Activated T-cell treated with anti-CD3 and anti-CD28 coated beads, Interleukin-2, amount 50 U/mL, for 24 hours (primary cell): ENCODE results near the gene TPT1.
A peak's percentile ranks its signal among the peaks of the same experiment; 100 is the strongest.

ENCODE experiments used
- DNase-seq: peaks from one replicate; pipeline ENCODE4 v3.0.0-alpha.2; 2020
- H3K27ac Mint-ChIP-seq: 2 replicates; pipeline ENCODE4 v1.8.0; 2020; ENCODE audit warnings: mild to moderate bottlenecking, mixed read lengths
- H3K27me3 Mint-ChIP-seq: 2 replicates; pipeline ENCODE4 v1.8.0; 2020; ENCODE audit warnings: mixed read lengths
- H3K36me3 Mint-ChIP-seq: 2 replicates; pipeline ENCODE4 v1.8.0; 2020; ENCODE audit warnings: low read depth, mixed read lengths
- H3K4me1 Mint-ChIP-seq: 2 replicates; pipeline ENCODE4 v1.8.0; 2020; ENCODE audit warnings: low read depth, mixed read lengths
- H3K4me3 Mint-ChIP-seq: 2 replicates; pipeline ENCODE4 v1.8.0; 2020; ENCODE audit warnings: mild to moderate bottlenecking, moderate library complexity, mixed read lengths
- H3K9me3 Mint-ChIP-seq: 2 replicates; pipeline ENCODE4 v1.8.0; 2020; ENCODE audit warnings: mixed read lengths

TPT1 gene

GRCh38 chr13:45295536-45295935 is 45.4 kb downstream of the TPT1 start:
- H3K36me3 Mint-ChIP-seq = peaks cover 5% of the 10 kb centered on the region
- peaks cover 49% of the 10 kb centered on the region for H3K4me1 Mint-ChIP-seq
- H3K27ac Mint-ChIP-seq = peak overlapping the region; percentile 27
- H3K4me3 Mint-ChIP-seq = no peak overlapping the region
- no peak for DNase-seq
- H3K27me3 Mint-ChIP-seq = no peaks in the 10 kb centered on the region
- no peaks in the 10 kb centered on the region for H3K9me3 Mint-ChIP-seq

- no peaks in the 10 kb centered on the region for H3K27me3 Mint-ChIP-seq
- peaks cover 27% of the 10 kb centered on the region for H3K4me1 Mint-ChIP-seq
- peaks cover 18% of the 10 kb centered on the region for H3K36me3 Mint-ChIP-seq
- H3K27ac Mint-ChIP-seq = no peak overlapping the region
- DNase-seq = no peak
- no peak overlapping the region for H3K4me3 Mint-ChIP-seq
- H3K9me3 Mint-ChIP-seq = no peaks in the 10 kb centered on the region
Measured at GRCh38 chr13:45292176-45292575, 48.8 kb downstream of the TPT1 start.

GRCh38 chr13:45289936-45290563 is 50.9 kb downstream of the TPT1 start:
- Mint-ChIP-seq H3K4me1 (peaks cover 7% of the 10 kb centered on the region), H3K4me3 (no peak overlapping the region), H3K36me3 (peaks cover 28% of the 10 kb centered on the region), H3K27me3 (no peaks in the 10 kb centered on the region), H3K9me3 (no peaks in the 10 kb centered on the region), H3K27ac (no peak overlapping the region)
- DNase-seq = no peak
